ENCODE results near the gene PLIN1.

DNA sequence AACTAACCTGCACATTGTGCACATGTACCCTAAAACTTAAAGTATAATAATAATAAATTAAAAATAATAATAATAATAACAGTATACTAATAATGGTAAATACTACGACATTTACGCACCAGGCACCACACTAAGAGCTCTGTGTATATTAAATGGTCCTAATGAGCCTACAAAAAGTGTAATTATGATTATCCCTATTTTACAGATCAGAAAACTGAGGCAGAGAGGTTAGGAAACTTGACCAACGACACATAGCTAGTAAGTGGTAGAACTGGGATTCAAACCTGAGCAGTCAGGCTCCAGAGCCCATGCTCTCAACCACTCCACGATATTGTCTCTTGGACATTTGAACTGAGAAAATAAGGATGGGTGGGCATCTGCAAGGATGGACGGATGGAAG is 38.9 kb downstream of the PLIN1 start:
- TF ChIP-seq POLR2A (IDR thresholded peaks at IDR 0.05): no peak
- TF ChIP-seq, protein P1, sequence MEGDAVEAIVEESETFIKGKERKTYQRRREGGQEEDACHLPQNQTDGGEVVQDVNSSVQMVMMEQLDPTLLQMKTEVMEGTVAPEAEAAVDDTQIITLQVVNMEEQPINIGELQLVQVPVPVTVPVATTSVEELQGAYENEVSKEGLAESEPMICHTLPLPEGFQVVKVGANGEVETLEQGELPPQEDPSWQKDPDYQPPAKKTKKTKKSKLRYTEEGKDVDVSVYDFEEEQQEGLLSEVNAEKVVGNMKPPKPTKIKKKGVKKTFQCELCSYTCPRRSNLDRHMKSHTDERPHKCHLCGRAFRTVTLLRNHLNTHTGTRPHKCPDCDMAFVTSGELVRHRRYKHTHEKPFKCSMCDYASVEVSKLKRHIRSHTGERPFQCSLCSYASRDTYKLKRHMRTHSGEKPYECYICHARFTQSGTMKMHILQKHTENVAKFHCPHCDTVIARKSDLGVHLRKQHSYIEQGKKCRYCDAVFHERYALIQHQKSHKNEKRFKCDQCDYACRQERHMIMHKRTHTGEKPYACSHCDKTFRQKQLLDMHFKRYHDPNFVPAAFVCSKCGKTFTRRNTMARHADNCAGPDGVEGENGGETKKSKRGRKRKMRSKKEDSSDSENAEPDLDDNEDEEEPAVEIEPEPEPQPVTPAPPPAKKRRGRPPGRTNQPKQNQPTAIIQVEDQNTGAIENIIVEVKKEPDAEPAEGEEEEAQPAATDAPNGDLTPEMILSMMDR (IDR thresholded peaks at IDR 0.05): no peak
- no peak for TF ChIP-seq POLR2AphosphoS5 (IDR thresholded peaks at IDR 0.05)

Measured in transverse colon (tissue), 4 donors.